ENCODE measurements around the gene ZNF451. TPM values are rescaled to one million over a fixed set of nuclear protein-coding genes. Genes with fewer than 3 reads are reported as not detected.
A peak's percentile ranks its signal among the peaks of the same experiment; 100 is the strongest.

ZNF451 gene
- total and polyA plus RNA-seq, 3 donors from 2014 or later, result 68.1 to 106 (median 70.1) TPM

- no peak for DNase-seq
- 93 to 97% methylated on average over 1 of the region's 1 CpG for WGBS, 2 donors
- H3K27me3 ChIP-seq, result no peaks in the 10 kb centered on the region
- TF ChIP-seq POLR2A (IDR thresholded peaks at IDR 0.05), result no peak
- H3K27ac ChIP-seq, result no peak overlapping the region
- H3K4me1 ChIP-seq, result no peaks in the 10 kb centered on the region
- H3K4me3 ChIP-seq, result no peak overlapping the region
- no peaks in the 10 kb centered on the region for H3K36me3 ChIP-seq (ENCODE audit: low read depth, missing control alignments)
- intact Hi-C loops (cut with DNase I; ENCODE audit: low total_unique reads), result no loop called here
- H3K9me3 ChIP-seq, result no peaks in the 10 kb centered on the region
These were observed 125.3 kb downstream of the ZNF451 start for GRCh38 chr6:57215260-57215659.

GRCh38 chr6:57216235-57217101 lies 126.5 kb downstream of the ZNF451 start:
- peak in 1 of 3 experiments; percentile 60 for TF ChIP-seq CTCF (IDR thresholded peaks at IDR 0.05)
- TF ChIP-seq POLR2A (IDR thresholded peaks at IDR 0.05), result no peak
- Histone ChIP-seq H3K27me3 (no peaks in the 10 kb centered on the region), H3K27ac (no peak overlapping the region), H3K4me3 (no peak overlapping the region), H3K4me1 (no peaks in the 10 kb centered on the region), H3K9me3 (no peaks in the 10 kb centered on the region), H3K36me3 (ENCODE audit: low read depth, missing control alignments) (no peaks in the 10 kb centered on the region)
- WGBS, 2 donors, result 80 to 82% methylated on average over 7 of the region's 7 CpGs
- intact Hi-C loops (cut with DNase I; ENCODE audit: low total_unique reads), result no loop called here
- no peak for DNase-seq

GRCh38 chr6:57217270-57217669 lies 127.3 kb downstream of the ZNF451 start:
- 94 to 97% methylated on average over 11 of the region's 11 CpGs for WGBS, 2 donors
- no peaks in the 10 kb centered on the region for H3K9me3 ChIP-seq
- H3K27me3 ChIP-seq, result no peaks in the 10 kb centered on the region
- H3K27ac ChIP-seq, result no peak overlapping the region
- TF ChIP-seq POLR2A (IDR thresholded peaks at IDR 0.05), result no peak
- TF ChIP-seq CTCF (IDR thresholded peaks at IDR 0.05), result no peak
- H3K4me1 ChIP-seq, result no peaks in the 10 kb centered on the region
- H3K4me3 ChIP-seq, result no peak overlapping the region
- intact Hi-C loops (cut with DNase I; ENCODE audit: low total_unique reads), result no loop called here
- no peaks in the 10 kb centered on the region for H3K36me3 ChIP-seq (ENCODE audit: low read depth, missing control alignments)
- DNase-seq, result no peak

Other genes with a start within 250 kb of the ZNF451 start
- 1 to 10 TPM; 1.0 to 1.4 TPM for gene BEND6, start 135.1 kb upstream of the ZNF451 start, total RNA-seq
- gene BEND6, start 135.1 kb upstream of the ZNF451 start, polyA plus RNA-seq (ENCODE audit: insufficient read depth, low read depth, low replicate concordance), result 0.87 TPM
- gene KIAA1586, start 43.5 kb upstream of the ZNF451 start, total RNA-seq, result 10 to 100 TPM; 11.0 to 12.7 TPM
- gene KIAA1586, start 43.5 kb upstream of the ZNF451 start, polyA plus RNA-seq (ENCODE audit: insufficient read depth, low read depth, low replicate concordance), result 6.7 TPM
- gene BAG2, start 82.1 kb downstream of the ZNF451 start, total RNA-seq, result 1 to 10 TPM; 5.3 to 6.1 TPM
- 12.6 TPM for gene BAG2, start 82.1 kb downstream of the ZNF451 start, polyA plus RNA-seq (ENCODE audit: insufficient read depth, low read depth, low replicate concordance)
- 1 to 10 TPM; 5.6 to 6.0 TPM for gene RAB23, start 132.1 kb downstream of the ZNF451 start, total RNA-seq
- 11.8 TPM for gene RAB23, start 132.1 kb downstream of the ZNF451 start, polyA plus RNA-seq (ENCODE audit: insufficient read depth, low read depth, low replicate concordance)
- gene PRIM2, start 227.4 kb downstream of the ZNF451 start, total RNA-seq, result 10 to 100 TPM; 11.1 to 13.2 TPM
- gene PRIM2, start 227.4 kb downstream of the ZNF451 start, polyA plus RNA-seq (ENCODE audit: insufficient read depth, low read depth, low replicate concordance), result 11.0 TPM